ENCODE measurements around the gene SMG9.
"Not testable (repeated sequence)": the region's sequence is repeated elsewhere in the genome, so short reads cannot be mapped to it uniquely, and the experiment has no call there.

The SMG9 gene

GRCh38 chr19:43774103-43774939 lies 19.6 kb upstream of the SMG9 start:
- Mint-ChIP-seq H3K4me1 (ENCODE audit: low read depth) (peaks cover 49% of the 10 kb centered on the region), H3K4me3 (no peak overlapping the region), H3K36me3 (ENCODE audit: low read depth) (peaks cover 52% of the 10 kb centered on the region), H3K9me3 (no peaks in the 10 kb centered on the region), H3K27me3 (ENCODE audit: low read depth) (no peaks in the 10 kb centered on the region), H3K27ac (no peak overlapping the region)

GRCh38 chr19:43773725-43774102 lies 19.0 kb upstream of the SMG9 start:
- Mint-ChIP-seq H3K4me3 (no peak overlapping the region), H3K27ac (no peak overlapping the region), H3K27me3 (ENCODE audit: low read depth) (no peaks in the 10 kb centered on the region), H3K9me3 (no peaks in the 10 kb centered on the region), H3K36me3 (ENCODE audit: low read depth) (peaks cover 52% of the 10 kb centered on the region), H3K4me1 (ENCODE audit: low read depth) (peaks cover 49% of the 10 kb centered on the region)

GRCh38 chr19:43769256-43769655 lies 14.5 kb upstream of the SMG9 start:
- Mint-ChIP-seq H3K9me3 (no peaks in the 10 kb centered on the region), H3K27me3 (ENCODE audit: low read depth) (no peaks in the 10 kb centered on the region), H3K4me1 (ENCODE audit: low read depth) (peaks cover 51% of the 10 kb centered on the region), H3K36me3 (ENCODE audit: low read depth) (peaks cover 56% of the 10 kb centered on the region), H3K27ac (no peak overlapping the region), H3K4me3 (no peak overlapping the region)

GRCh38 chr19:43768273-43769050 lies 13.7 kb upstream of the SMG9 start:
- H3K4me3 Mint-ChIP-seq = no peak overlapping the region
- H3K27ac Mint-ChIP-seq = peak overlapping the region; percentile 36
- H3K4me1 Mint-ChIP-seq (ENCODE audit: low read depth) = peaks cover 55% of the 10 kb centered on the region
- H3K36me3 Mint-ChIP-seq (ENCODE audit: low read depth) = peaks cover 52% of the 10 kb centered on the region
- no peaks in the 10 kb centered on the region for H3K9me3 Mint-ChIP-seq
- H3K27me3 Mint-ChIP-seq (ENCODE audit: low read depth) = no peaks in the 10 kb centered on the region

- H3K27me3 Mint-ChIP-seq (ENCODE audit: low read depth) = no peaks in the 10 kb centered on the region
- peak overlapping the region; percentile 57 for H3K27ac Mint-ChIP-seq
- H3K4me3 Mint-ChIP-seq = no peak overlapping the region
- peaks cover 58% of the 10 kb centered on the region for H3K36me3 Mint-ChIP-seq (ENCODE audit: low read depth)
- H3K9me3 Mint-ChIP-seq = no peaks in the 10 kb centered on the region
- peaks cover 62% of the 10 kb centered on the region for H3K4me1 Mint-ChIP-seq (ENCODE audit: low read depth)
Observed at GRCh38 chr19:43767818-43768217, 13.1 kb upstream of the SMG9 start.

GRCh38 chr19:43767316-43767715 lies 12.6 kb upstream of the SMG9 start:
- Mint-ChIP-seq H3K9me3 (no peaks in the 10 kb centered on the region), H3K27ac (peak overlapping the region; percentile 83), H3K36me3 (ENCODE audit: low read depth) (peaks cover 58% of the 10 kb centered on the region), H3K4me1 (ENCODE audit: low read depth) (peaks cover 66% of the 10 kb centered on the region), H3K4me3 (no peak overlapping the region), H3K27me3 (ENCODE audit: low read depth) (no peaks in the 10 kb centered on the region)

GRCh38 chr19:43766755-43767043 lies 11.9 kb upstream of the SMG9 start:
- Mint-ChIP-seq H3K4me1 (ENCODE audit: low read depth) (peaks cover 69% of the 10 kb centered on the region), H3K27ac (peak overlapping the region; percentile 83), H3K9me3 (no peaks in the 10 kb centered on the region), H3K27me3 (ENCODE audit: low read depth) (no peaks in the 10 kb centered on the region), H3K36me3 (ENCODE audit: low read depth) (peaks cover 57% of the 10 kb centered on the region), H3K4me3 (peak overlapping the region; percentile 49)

- peak overlapping the region; percentile 49 for H3K4me3 Mint-ChIP-seq
- H3K27ac Mint-ChIP-seq = peak overlapping the region; percentile 83
- H3K36me3 Mint-ChIP-seq (ENCODE audit: low read depth) = peaks cover 50% of the 10 kb centered on the region
- no peaks in the 10 kb centered on the region for H3K9me3 Mint-ChIP-seq
- no peaks in the 10 kb centered on the region for H3K27me3 Mint-ChIP-seq (ENCODE audit: low read depth)
- H3K4me1 Mint-ChIP-seq (ENCODE audit: low read depth) = peaks cover 67% of the 10 kb centered on the region
Observed at GRCh38 chr19:43765109-43765876, 10.5 kb upstream of the SMG9 start.

GRCh38 chr19:43764684-43765083 lies 9.9 kb upstream of the SMG9 start:
- Mint-ChIP-seq H3K36me3 (ENCODE audit: low read depth) (peaks cover 43% of the 10 kb centered on the region), H3K4me1 (ENCODE audit: low read depth) (peaks cover 64% of the 10 kb centered on the region), H3K27ac (peak overlapping the region; percentile 83), H3K4me3 (peak overlapping the region; percentile 49)
- not testable (repeated sequence) for H3K27me3 Mint-ChIP-seq (ENCODE audit: low read depth); H3K9me3 Mint-ChIP-seq

- Mint-ChIP-seq H3K36me3 (ENCODE audit: low read depth) (peaks cover 38% of the 10 kb centered on the region), H3K27me3 (ENCODE audit: low read depth) (no peaks in the 10 kb centered on the region), H3K9me3 (no peaks in the 10 kb centered on the region), H3K4me1 (ENCODE audit: low read depth) (peaks cover 66% of the 10 kb centered on the region), H3K27ac (peak overlapping the region; percentile 83), H3K4me3 (peak overlapping the region; percentile 18)
Observed at GRCh38 chr19:43763473-43763939, 8.7 kb upstream of the SMG9 start.

- no peaks in the 10 kb centered on the region for H3K27me3 Mint-ChIP-seq (ENCODE audit: low read depth)
- peaks cover 66% of the 10 kb centered on the region for H3K4me1 Mint-ChIP-seq (ENCODE audit: low read depth)
- no peaks in the 10 kb centered on the region for H3K9me3 Mint-ChIP-seq
- H3K27ac Mint-ChIP-seq = peak overlapping the region; percentile 83
- H3K36me3 Mint-ChIP-seq (ENCODE audit: low read depth) = peaks cover 33% of the 10 kb centered on the region
- peak overlapping the region; percentile 32 for H3K4me3 Mint-ChIP-seq
Observed at GRCh38 chr19:43762814-43763213, 8.1 kb upstream of the SMG9 start.

- H3K36me3 Mint-ChIP-seq (ENCODE audit: low read depth) = peaks cover 27% of the 10 kb centered on the region
- peaks cover 65% of the 10 kb centered on the region for H3K4me1 Mint-ChIP-seq (ENCODE audit: low read depth)
- no peak overlapping the region for H3K4me3 Mint-ChIP-seq
- no peaks in the 10 kb centered on the region for H3K9me3 Mint-ChIP-seq
- H3K27me3 Mint-ChIP-seq (ENCODE audit: low read depth) = no peaks in the 10 kb centered on the region
- H3K27ac Mint-ChIP-seq = peak overlapping the region; percentile 10
Observed at GRCh38 chr19:43760941-43761340, 6.2 kb upstream of the SMG9 start.

- Mint-ChIP-seq H3K9me3 (no peaks in the 10 kb centered on the region), H3K4me3 (no peak overlapping the region), H3K27me3 (ENCODE audit: low read depth) (no peaks in the 10 kb centered on the region), H3K4me1 (ENCODE audit: low read depth) (peaks cover 56% of the 10 kb centered on the region), H3K36me3 (ENCODE audit: low read depth) (peaks cover 29% of the 10 kb centered on the region), H3K27ac (no peak overlapping the region)
Observed at GRCh38 chr19:43759515-43759914, 4.8 kb upstream of the SMG9 start.

GRCh38 chr19:43755256-43755801 lies 567 bp upstream of the SMG9 start:
- peaks cover 35% of the 10 kb centered on the region for H3K36me3 Mint-ChIP-seq (ENCODE audit: low read depth)
- H3K27me3 Mint-ChIP-seq (ENCODE audit: low read depth) = no peaks in the 10 kb centered on the region
- peak overlapping the region; percentile 99 for H3K27ac Mint-ChIP-seq
- H3K9me3 Mint-ChIP-seq = no peaks in the 10 kb centered on the region
- H3K4me1 Mint-ChIP-seq (ENCODE audit: low read depth) = peaks cover 54% of the 10 kb centered on the region
- peak overlapping the region; percentile 96 for H3K4me3 Mint-ChIP-seq
